ENCODE measurements around the gene MTHFR.
A peak's percentile ranks its signal among the peaks of the same experiment; 100 is the strongest.
"Not testable (repeated sequence)": the region's sequence is repeated elsewhere in the genome, so short reads cannot be mapped to it uniquely, and the experiment has no call there.

Gene MTHFR

GRCh38 chr1:11833497-11833896 is 27.7 kb upstream of the MTHFR start:
- DNase-seq (ENCODE audit: low read depth) = no peak

GRCh38 chr1:11831945-11832725 is 26.4 kb upstream of the MTHFR start:
- DNase-seq (ENCODE audit: low read depth) = no peak

- DNase-seq (ENCODE audit: low read depth) = no peak
Observed at GRCh38 chr1:11828511-11828910, 22.7 kb upstream of the MTHFR start.

- no peak for DNase-seq (ENCODE audit: low read depth)
Observed at GRCh38 chr1:11826946-11827345, 21.2 kb upstream of the MTHFR start.

GRCh38 chr1:11825131-11825530 is 19.4 kb upstream of the MTHFR start:
- DNase-seq (ENCODE audit: low read depth) = no peak

- no peak for DNase-seq (ENCODE audit: low read depth)
Observed at GRCh38 chr1:11823366-11824137, 17.8 kb upstream of the MTHFR start.

GRCh38 chr1:11822091-11822490 is 16.3 kb upstream of the MTHFR start:
- no peak for DNase-seq (ENCODE audit: low read depth)

- DNase-seq (ENCODE audit: low read depth) = no peak
Observed at GRCh38 chr1:11817192-11817591, 11.4 kb upstream of the MTHFR start.

GRCh38 chr1:11813021-11813420 is 7.3 kb upstream of the MTHFR start:
- DNase-seq (ENCODE audit: low read depth) = no peak

- DNase-seq (ENCODE audit: low read depth) = no peak
Observed at GRCh38 chr1:11807133-11807532, 1.4 kb upstream of the MTHFR start.

GRCh38 chr1:11806307-11806936 is 658 bp upstream of the MTHFR start:
- DNase-seq (ENCODE audit: low read depth) = no peak

GRCh38 chr1:11804666-11805421 is 920 bp downstream of the MTHFR start:
- DNase-seq (ENCODE audit: low read depth) = no peak

GRCh38 chr1:11803924-11804665 is 1.7 kb downstream of the MTHFR start:
- not testable (repeated sequence) for DNase-seq (ENCODE audit: low read depth)

- peak; percentile 27 for DNase-seq (ENCODE audit: low read depth)
Observed at GRCh38 chr1:11802973-11803885, 2.5 kb downstream of the MTHFR start.

- no peak for DNase-seq (ENCODE audit: low read depth)
Observed at GRCh38 chr1:11802616-11802972, 3.2 kb downstream of the MTHFR start.

GRCh38 chr1:11800756-11801433 is 4.9 kb downstream of the MTHFR start:
- no peak for DNase-seq (ENCODE audit: low read depth)

- DNase-seq (ENCODE audit: low read depth) = no peak
Observed at GRCh38 chr1:11800391-11800755, 5.4 kb downstream of the MTHFR start.

GRCh38 chr1:11799896-11800295 is 5.9 kb downstream of the MTHFR start:
- DNase-seq (ENCODE audit: low read depth) = no peak

- DNase-seq (ENCODE audit: low read depth) = no peak
Observed at GRCh38 chr1:11799099-11799498, 6.7 kb downstream of the MTHFR start.
